DMS 273 (cell line): ENCODE data around the gene CTNNA2.

Source experiments
- DNase-seq: peaks from one replicate; lab custom pipeline; 2025; ENCODE audit not compliant: unreplicated experiment; lab: John Stamatoyannopoulos, UW

Gene CTNNA2

GRCh38 chr2:80363330-80363729 lies 850.5 kb downstream of the CTNNA2 start:
- no peak for DNase-seq

GRCh38 chr2:80363791-80364349 lies 851.0 kb downstream of the CTNNA2 start:
- DNase-seq = no peak

GRCh38 chr2:80364524-80365212 lies 851.8 kb downstream of the CTNNA2 start:
- no peak for DNase-seq

- DNase-seq = no peak
These were observed 852.9 kb downstream of the CTNNA2 start for GRCh38 chr2:80365762-80366161.

- DNase-seq = no peak
These were observed 857.6 kb downstream of the CTNNA2 start for GRCh38 chr2:80370375-80371009.

- no peak for DNase-seq
These were observed 861.3 kb downstream of the CTNNA2 start for GRCh38 chr2:80374105-80374504.

- no peak for DNase-seq
These were observed 864.2 kb downstream of the CTNNA2 start for GRCh38 chr2:80377071-80377470.

- DNase-seq = peak; percentile 5
These were observed 867.9 kb downstream of the CTNNA2 start for GRCh38 chr2:80380736-80381135.

- no peak for DNase-seq
These were observed 868.8 kb downstream of the CTNNA2 start for GRCh38 chr2:80381666-80382065.

- no peak for DNase-seq
These were observed 879.6 kb downstream of the CTNNA2 start for GRCh38 chr2:80392441-80392840.

- DNase-seq = no peak
These were observed 881.1 kb downstream of the CTNNA2 start for GRCh38 chr2:80393991-80394390.

GRCh38 chr2:80395251-80395650 lies 882.4 kb downstream of the CTNNA2 start:
- DNase-seq = no peak

- no peak for DNase-seq
These were observed 883.4 kb downstream of the CTNNA2 start for GRCh38 chr2:80396276-80396675.

- no peak for DNase-seq
These were observed 890.2 kb downstream of the CTNNA2 start for GRCh38 chr2:80403081-80403480.

GRCh38 chr2:80407377-80407776 lies 894.5 kb downstream of the CTNNA2 start:
- DNase-seq = no peak

- no peak for DNase-seq
These were observed 897.5 kb downstream of the CTNNA2 start for GRCh38 chr2:80410346-80410745.

- DNase-seq = no peak
These were observed 900.3 kb downstream of the CTNNA2 start for GRCh38 chr2:80413136-80413535.

GRCh38 chr2:80417737-80418136 lies 904.9 kb downstream of the CTNNA2 start:
- DNase-seq = no peak

GRCh38 chr2:80420530-80421208 lies 907.8 kb downstream of the CTNNA2 start:
- DNase-seq = no peak

GRCh38 chr2:80429251-80429650 lies 916.4 kb downstream of the CTNNA2 start:
- DNase-seq = peak; percentile 1

GRCh38 chr2:80437959-80438358 lies 925.1 kb downstream of the CTNNA2 start:
- DNase-seq = no peak

- peak; percentile 13 for DNase-seq
These were observed 925.8 kb downstream of the CTNNA2 start for GRCh38 chr2:80438686-80439085.
